Measurements from ENCODE around the gene CEP43.

- TF ChIP-seq ZNF512 (CRISPR knock-in tag; IDR thresholded peaks at IDR 0.05; ENCODE audit: borderline replicate concordance) (no peak), MAX (CRISPR knock-in tag; IDR thresholded peaks at IDR 0.05) (no peak), MXD4 (CRISPR knock-in tag; IDR thresholded peaks at IDR 0.05; ENCODE audit: borderline replicate concordance) (no peak)
These were observed 43.9 kb upstream of the CEP43 start for GRCh38 chr6:166955121-166955864.
